ENCODE results near the gene CATSPER1.

DNA sequence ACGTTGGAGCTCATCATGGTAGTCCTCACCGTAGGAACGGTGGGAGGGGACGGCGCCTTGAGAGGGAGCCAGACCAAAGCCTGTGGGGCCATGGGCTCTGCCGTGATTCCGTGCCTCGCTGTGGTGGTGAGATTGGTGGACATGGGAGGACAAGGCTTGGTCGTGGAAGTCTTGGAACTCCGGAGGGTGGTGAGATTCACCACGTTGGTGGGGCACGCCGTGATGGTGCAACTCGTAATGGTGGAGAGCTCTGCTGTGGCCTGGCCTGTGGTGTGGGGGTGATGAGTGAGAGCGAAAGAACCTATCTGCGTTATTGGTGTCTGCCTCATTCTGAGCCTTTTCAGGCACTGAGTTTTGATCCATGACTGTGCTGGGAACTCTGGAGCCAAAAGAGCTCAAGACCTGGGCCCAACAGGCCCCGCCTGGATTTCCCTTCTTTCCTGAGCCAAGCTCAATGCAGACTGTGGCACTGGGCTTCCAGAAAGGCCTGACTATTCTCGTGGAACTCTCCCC is at the start of gene CATSPER1:
- TF ChIP-seq, protein P1, sequence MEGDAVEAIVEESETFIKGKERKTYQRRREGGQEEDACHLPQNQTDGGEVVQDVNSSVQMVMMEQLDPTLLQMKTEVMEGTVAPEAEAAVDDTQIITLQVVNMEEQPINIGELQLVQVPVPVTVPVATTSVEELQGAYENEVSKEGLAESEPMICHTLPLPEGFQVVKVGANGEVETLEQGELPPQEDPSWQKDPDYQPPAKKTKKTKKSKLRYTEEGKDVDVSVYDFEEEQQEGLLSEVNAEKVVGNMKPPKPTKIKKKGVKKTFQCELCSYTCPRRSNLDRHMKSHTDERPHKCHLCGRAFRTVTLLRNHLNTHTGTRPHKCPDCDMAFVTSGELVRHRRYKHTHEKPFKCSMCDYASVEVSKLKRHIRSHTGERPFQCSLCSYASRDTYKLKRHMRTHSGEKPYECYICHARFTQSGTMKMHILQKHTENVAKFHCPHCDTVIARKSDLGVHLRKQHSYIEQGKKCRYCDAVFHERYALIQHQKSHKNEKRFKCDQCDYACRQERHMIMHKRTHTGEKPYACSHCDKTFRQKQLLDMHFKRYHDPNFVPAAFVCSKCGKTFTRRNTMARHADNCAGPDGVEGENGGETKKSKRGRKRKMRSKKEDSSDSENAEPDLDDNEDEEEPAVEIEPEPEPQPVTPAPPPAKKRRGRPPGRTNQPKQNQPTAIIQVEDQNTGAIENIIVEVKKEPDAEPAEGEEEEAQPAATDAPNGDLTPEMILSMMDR (IDR thresholded peaks at IDR 0.05): no peak
- TF ChIP-seq, protein P2, sequence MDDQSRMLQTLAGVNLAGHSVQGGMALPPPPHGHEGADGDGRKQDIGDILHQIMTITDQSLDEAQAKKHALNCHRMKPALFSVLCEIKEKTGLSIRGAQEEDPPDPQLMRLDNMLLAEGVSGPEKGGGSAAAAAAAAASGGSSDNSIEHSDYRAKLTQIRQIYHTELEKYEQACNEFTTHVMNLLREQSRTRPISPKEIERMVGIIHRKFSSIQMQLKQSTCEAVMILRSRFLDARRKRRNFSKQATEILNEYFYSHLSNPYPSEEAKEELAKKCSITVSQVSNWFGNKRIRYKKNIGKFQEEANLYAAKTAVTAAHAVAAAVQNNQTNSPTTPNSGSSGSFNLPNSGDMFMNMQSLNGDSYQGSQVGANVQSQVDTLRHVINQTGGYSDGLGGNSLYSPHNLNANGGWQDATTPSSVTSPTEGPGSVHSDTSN (IDR thresholded peaks at IDR 0.05): no peak
- TF ChIP-seq, protein P3, sequence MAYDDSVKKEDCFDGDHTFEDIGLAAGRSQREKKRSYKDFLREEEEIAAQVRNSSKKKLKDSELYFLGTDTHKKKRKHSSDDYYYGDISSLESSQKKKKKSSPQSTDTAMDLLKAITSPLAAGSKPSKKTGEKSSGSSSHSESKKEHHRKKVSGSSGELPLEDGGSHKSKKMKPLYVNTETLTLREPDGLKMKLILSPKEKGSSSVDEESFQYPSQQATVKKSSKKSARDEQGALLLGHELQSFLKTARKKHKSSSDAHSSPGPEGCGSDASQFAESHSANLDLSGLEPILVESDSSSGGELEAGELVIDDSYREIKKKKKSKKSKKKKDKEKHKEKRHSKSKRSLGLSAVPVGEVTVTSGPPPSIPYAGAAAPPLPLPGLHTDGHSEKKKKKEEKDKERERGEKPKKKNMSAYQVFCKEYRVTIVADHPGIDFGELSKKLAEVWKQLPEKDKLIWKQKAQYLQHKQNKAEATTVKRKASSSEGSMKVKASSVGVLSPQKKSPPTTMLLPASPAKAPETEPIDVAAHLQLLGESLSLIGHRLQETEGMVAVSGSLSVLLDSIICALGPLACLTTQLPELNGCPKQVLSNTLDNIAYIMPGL (CRISPR knock-in tag; IDR thresholded peaks at IDR 0.05; ENCODE audit: borderline replicate concordance): no peak
- TF ChIP-seq, protein P4, sequence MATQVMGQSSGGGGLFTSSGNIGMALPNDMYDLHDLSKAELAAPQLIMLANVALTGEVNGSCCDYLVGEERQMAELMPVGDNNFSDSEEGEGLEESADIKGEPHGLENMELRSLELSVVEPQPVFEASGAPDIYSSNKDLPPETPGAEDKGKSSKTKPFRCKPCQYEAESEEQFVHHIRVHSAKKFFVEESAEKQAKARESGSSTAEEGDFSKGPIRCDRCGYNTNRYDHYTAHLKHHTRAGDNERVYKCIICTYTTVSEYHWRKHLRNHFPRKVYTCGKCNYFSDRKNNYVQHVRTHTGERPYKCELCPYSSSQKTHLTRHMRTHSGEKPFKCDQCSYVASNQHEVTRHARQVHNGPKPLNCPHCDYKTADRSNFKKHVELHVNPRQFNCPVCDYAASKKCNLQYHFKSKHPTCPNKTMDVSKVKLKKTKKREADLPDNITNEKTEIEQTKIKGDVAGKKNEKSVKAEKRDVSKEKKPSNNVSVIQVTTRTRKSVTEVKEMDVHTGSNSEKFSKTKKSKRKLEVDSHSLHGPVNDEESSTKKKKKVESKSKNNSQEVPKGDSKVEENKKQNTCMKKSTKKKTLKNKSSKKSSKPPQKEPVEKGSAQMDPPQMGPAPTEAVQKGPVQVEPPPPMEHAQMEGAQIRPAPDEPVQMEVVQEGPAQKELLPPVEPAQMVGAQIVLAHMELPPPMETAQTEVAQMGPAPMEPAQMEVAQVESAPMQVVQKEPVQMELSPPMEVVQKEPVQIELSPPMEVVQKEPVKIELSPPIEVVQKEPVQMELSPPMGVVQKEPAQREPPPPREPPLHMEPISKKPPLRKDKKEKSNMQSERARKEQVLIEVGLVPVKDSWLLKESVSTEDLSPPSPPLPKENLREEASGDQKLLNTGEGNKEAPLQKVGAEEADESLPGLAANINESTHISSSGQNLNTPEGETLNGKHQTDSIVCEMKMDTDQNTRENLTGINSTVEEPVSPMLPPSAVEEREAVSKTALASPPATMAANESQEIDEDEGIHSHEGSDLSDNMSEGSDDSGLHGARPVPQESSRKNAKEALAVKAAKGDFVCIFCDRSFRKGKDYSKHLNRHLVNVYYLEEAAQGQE (IDR thresholded peaks at IDR 0.05): no peak
- TF ChIP-seq POLR2A (IDR thresholded peaks at IDR 0.05; ENCODE audit: low read length): no peak
- TF ChIP-seq MYC (IDR thresholded peaks at IDR 0.05; ENCODE audit: borderline replicate concordance, low read length): no peak
- no peak for TF ChIP-seq MAFK (IDR thresholded peaks at IDR 0.05; ENCODE audit: partially characterized antibody)
- no peak for TF ChIP-seq KDM1A (IDR thresholded peaks at IDR 0.05; ENCODE audit: low read depth)
- no peak for TF ChIP-seq BHLHE40 (IDR thresholded peaks at IDR 0.05; ENCODE audit: low read depth, low read length)
- no peak for TF ChIP-seq HEYL (CRISPR knock-in tag; IDR thresholded peaks at IDR 0.05)
- TF ChIP-seq POLR2AphosphoS2 (conservative IDR thresholded peaks at IDR 0.05; ENCODE audit: low read length): no peak
- TF ChIP-seq NPAS2 (CRISPR knock-in tag; IDR thresholded peaks at IDR 0.05; ENCODE audit: borderline replicate concordance): no peak
- TF ChIP-seq RAD21 (conservative IDR thresholded peaks at IDR 0.05 in 1 of 2, IDR thresholded peaks at IDR 0.05 in 1 of 2): no peak
